Lung microvascular endothelial cell (primary cell): ENCODE results near the gene KDM1B. TPM values are rescaled to one million over a fixed set of nuclear protein-coding genes. Genes with fewer than 3 reads are reported as not detected.
A peak's percentile ranks its signal among the peaks of the same experiment; 100 is the strongest.

Source experiments
- DNase-seq, 2 donors: peaks; one replicate each; pipeline versions ENCODE4 v3.0.0 to v3.0.0-alpha.2; 2010; ENCODE audit warnings: low read depth in 2 of 2
- total RNA-seq: library from RNA; depleted of rRNA; stranded (reverse); fragments of >200 nt; gene quantifications from 2 replicates; pipeline ENCODE4 v1.2.1, GENCODE V29; 2014

KDM1B gene
- total RNA-seq, 1 donor from 2014 or later, result 6.0 TPM

DNA sequence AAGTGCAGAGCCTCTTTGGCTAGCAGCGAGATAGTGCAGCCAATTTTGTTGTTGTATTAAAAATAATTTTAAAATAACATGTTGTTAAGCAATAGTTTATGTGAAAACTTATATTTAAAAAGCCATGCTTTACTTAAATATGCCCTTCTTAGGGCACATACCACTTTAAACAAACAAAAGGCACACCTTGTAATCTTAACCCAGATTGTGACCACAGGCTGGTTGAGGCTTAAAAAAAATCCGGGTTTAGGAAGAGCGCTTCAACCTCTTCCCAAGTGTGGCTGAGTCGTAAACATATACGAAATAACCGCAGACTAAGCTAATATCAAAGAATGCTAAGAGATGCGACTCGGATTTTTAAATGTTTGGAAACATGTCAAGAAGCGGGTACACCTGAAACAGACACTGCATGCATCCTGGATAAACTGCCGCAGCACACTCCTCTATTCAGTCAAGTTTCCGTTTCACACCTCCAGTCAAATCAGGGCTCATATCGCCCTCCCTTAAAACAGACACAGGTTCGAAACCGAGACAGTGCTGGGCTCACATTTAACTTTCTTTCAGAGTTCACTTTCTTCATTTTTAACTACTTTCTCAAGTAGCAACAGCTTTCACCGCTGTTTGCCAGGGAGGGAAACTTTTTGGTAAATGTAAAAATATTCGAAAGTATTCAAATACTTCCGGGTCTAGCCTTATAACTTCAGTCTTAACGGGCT, 107.6 kb downstream of the KDM1B start:
- peak; percentile 23 to 46 for DNase-seq

DNA sequence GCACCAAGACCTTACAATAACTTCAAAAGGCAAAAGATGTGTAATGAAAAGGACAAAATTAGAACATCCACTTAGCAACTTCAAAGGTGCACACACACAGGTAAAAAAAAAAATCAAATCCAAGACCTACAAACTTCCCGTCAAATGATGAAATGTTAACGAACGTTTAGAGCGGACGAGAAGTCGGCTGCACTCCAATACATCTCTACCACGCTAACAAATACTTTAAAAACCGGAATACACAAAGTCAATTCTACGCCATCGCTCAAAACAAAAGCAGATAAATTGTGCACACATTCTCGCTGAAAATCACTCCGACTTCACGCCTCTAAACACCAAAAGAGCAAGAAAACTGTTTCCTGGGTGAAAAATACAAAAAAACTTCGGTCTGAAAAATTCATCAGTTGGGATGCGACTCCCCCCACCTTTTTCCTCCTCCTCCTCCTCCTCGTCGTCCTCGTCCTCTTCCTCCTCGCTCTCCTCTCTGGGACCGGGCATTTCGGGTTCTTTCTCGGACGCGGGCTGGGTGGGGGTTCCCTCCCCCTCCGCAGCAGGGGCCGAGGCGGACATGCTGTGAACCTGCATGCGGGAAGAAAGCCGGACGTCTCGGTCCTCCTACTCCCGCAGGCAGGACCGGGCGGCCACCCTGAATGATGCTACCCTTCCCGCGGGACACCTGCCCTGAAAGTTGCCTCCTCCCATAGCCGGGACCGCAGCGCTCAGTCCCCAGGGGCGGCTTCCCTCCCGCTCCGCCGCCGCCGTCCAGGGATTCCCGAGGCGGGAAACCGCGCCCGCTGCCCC, 108.4 kb downstream of the KDM1B start:
- DNase-seq, result peak; percentile 29 to 32

DNA sequence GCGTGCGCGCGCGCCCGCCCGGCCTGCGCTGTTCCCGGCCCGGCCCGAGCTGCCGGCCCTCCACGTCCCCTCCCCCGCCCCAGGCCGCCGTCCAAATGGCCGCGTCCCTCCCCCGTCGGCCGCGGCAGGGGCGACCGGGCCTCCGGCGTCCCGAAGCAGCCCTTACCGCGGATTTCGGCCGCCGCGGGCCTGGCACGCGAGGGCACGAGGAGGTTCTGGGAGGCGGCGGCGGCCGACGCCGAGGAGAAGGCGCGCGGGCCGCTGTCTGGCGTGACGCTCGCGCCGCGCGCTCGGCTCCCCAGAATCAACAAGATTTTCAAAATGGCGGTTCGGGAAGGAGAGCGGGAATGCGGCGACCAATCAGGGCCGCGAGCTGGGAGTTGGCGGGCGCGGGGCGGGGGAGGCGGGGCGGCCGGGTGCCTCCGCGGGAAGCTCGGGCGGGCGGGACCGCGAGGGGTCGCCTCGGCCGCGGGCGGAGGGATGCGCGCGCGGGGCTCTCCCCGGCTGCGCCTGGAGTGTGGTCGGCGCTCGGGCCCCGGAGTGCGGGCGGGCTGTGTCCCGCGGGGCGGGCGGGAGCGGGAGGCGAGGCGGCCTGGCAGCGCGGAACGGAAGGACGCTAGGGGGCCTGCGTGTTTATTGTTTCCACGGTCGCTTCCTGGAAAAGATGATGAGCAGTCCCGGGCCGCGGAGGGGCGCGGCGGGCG, 109.1 kb downstream of the KDM1B start, which contains the start of gene DEK:
Gene DEK, minus strand, starts transcription at position 312 of the 704 bp plus-strand sequence. CDS start 543 bp downstream, outside the sequence.
- peak; percentile 84 to 93 for DNase-seq

DNA sequence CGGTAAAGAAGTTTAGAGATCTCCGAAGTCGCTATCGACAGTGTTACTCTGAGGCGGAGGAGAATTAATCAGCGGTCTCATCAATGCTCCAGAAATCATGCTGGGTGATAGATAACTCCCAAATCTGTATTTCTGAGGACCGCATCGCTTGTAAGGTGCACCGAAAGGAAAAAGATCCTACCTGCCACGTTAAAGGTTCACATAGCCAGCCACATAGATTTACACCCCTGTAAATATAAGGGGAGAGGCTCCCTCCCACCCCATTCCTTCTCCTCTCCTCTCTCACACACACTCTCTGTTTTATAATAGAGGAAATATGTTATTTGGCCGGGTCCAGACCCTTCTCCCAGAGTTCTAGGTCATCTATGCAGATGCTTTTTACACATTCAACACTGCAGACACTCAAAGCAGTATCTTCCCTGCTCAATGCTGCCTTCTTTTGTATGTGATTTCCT, 109.7 kb downstream of the KDM1B start:
- DNase-seq, result no peak

DNA sequence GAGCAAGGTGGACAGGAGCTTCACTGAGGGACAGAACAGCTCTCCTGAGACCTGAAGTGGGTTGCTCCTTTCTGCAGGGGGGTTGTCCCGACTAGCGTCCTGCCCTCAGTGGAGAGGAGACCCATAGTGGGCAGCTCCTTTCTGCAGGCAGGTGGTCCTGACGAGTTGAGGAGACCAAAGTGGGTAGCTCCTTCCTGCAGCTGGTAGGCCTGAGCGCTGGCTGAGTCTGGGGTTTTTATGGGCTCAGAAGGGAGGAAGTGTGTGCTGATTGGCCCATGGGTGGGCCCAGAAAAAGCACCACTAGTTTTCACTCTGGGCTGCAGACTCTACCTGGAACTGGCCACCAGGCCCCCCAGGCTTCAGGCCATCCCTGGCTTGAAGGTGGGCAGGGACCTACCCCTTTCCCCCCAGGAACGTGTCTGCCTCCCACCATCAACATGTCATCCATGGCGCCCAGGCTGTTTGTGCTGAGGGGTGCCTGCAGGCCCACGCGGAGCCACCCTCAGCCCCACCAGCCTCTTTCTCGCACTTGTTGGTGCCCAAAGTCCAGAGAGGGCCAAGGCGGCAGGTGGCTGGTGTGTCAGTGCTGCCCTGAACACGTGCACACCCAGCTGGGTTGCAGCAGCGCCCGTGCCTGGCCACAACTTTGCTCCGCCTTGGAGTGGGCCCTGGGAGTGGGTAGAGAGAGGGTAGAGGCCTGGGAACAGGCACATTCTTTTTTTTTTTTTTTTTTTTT, 110.7 kb downstream of the KDM1B start:
- DNase-seq, result no peak

DNA sequence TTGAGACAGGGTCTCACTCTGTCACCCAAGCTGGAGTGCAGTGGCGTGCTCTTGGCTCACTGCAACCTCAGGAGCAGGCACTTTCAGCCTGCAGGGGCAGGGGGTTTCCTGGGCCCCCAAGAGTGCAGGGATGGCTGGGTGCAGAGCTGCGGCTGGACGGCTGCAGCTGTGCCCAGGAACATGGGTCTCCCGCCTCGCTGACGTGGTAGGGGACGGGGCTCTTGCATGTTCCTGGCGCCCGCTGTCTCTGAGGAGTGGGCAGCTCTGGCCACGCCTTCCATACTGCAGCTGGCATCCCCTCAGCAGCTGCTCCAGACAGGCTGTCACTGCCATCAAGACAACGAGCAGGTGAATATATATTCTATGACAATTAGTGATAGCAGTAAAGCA, 111.3 kb downstream of the KDM1B start:
- no peak for DNase-seq

DNA sequence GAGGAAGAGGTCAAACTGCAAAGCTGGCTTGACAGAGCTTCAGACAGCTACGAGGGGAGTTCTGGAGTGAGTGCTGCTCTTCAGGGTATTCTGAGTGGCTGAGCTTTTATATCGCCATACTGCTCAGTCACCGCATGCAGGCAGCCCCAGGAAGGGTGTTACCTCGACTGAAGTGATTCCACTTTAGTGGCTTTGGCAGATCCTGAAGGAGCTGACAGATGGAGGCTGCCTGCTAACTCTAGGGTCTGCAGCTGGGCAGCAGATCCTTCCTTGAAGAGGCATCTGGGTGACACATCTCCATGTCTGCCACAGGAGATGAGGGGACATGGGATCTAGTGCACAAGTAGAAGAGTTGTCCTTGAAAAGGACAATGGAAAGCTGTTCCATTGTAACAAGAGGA, 112.8 kb downstream of the KDM1B start:
- no peak for DNase-seq

DNA sequence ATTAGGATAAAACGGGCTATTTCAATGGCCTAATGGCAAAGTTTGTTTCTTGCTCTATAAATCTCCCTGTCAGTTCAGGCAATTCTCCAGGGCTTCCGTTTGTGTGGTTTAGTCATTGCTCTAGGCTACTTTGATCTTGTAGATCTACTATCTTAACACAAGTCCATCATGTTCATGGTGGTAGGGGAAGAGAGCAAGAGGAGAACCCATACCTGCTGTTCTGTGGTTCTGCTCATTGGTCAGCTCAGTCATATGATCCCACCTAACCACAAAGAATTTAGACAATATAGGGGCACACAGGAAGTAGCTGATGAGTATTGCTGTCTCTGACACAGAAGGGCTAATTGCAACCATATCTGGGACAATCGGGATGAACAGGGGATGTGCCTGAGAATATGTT, 114.0 kb downstream of the KDM1B start:
- peak in 1 of 2 donors; percentile 55 for DNase-seq

DNA sequence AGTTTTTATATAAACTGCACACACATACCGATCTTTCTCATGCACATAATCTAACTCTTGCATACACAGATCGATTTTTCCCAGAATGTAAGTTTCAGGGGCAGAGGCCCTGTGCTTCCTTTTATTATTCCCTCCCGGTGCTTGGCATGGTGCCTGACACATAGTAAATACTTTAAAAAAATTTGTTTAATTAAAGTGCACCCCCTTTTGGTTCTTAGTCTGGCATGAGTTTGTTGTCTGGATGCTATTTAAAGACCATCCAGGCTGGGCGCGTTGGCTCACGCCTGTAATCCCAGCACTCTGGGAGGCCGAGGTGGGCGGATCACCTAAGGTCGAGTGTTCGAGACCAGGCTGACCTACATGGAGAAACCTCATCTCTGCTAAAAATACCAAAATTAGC, 114.5 kb downstream of the KDM1B start:
- DNase-seq, result no peak

DNA sequence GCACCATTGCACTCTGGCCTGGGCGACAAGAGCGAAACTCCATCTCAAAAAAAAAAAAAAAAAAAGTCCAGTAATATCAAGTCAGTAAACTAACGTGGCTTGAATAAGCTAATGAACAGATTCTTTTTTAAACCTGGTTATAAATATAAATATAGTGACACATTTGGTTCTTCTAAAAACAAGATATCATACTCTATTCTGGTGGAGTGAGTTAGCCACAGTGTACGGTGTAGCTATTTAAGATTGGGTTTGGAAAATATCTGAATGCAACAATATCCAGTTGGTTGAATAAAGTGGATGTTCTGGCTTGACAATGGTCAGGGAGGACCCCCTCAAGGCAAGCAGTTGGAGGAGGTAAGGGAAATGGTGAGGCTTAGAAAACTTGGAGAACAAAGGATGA, 115.0 kb downstream of the KDM1B start:
- DNase-seq, result no peak

Other genes starting within 250 kb of the KDM1B start
- gene KIF13A, start 167.8 kb upstream of the KDM1B start, total RNA-seq, result 19.4 and 23.3 TPM in 2 replicates
- 0.65 and 0.99 TPM in 2 replicates for gene NHLRC1, start 32.7 kb upstream of the KDM1B start, total RNA-seq
- 8.7 and 10.1 TPM in 2 replicates for gene TPMT, start 345 bp upstream of the KDM1B start, total RNA-seq
- 77.6 and 84.5 TPM in 2 replicates for gene DEK, start 109.1 kb downstream of the KDM1B start, total RNA-seq
- 10.3 and 32.0 TPM in 2 replicates for gene RNF144B, start 231.9 kb downstream of the KDM1B start, total RNA-seq